DOHH2 (cell line): ENCODE results near the gene LENEP.
A peak's percentile ranks its signal among the peaks of the same experiment; 100 is the strongest.

Source experiments
- H3F3A ChIP-seq: fragments of 200-600 bp; sonication (generic), shearing (Covaris generic); 2 replicates; pipeline ENCODE4 v1.6.0; 2016; ENCODE audit warnings: antibody characterized with exemption, mild to moderate bottlenecking; ENCODE audit not compliant: control insufficient read depth, insufficient read depth
- H3K27ac ChIP-seq: fragments of 200-600 bp; sonication (generic); 2 replicates; pipeline ENCODE4 v1.5.1; 2014; ENCODE audit warnings: low read depth, mild to moderate bottlenecking, low read length, moderate library complexity
- H3K27me3 ChIP-seq: fragments of 200-600 bp; sonication (generic); 2 replicates; pipeline ENCODE4 v1.6.1; 2014; ENCODE audit warnings: mild to moderate bottlenecking, low read length, mixed read lengths; ENCODE audit not compliant: control insufficient read depth
- H3K36me3 ChIP-seq: fragments of 200-600 bp; sonication (generic); 2 replicates; pipeline ENCODE4 v1.6.1; 2014; ENCODE audit warnings: mild to moderate bottlenecking, low read length, moderate library complexity, mixed read lengths; ENCODE audit not compliant: control insufficient read depth
- H3K4me1 ChIP-seq: fragments of 200-600 bp; sonication (generic); 2 replicates; pipeline ENCODE4 v1.6.1; 2014; ENCODE audit warnings: mild to moderate bottlenecking, low read length, mixed read lengths; ENCODE audit not compliant: control insufficient read depth
- H3K4me2 ChIP-seq: fragments of 200-600 bp; sonication (generic); 2 replicates; pipeline ENCODE4 v1.6.0; 2014; ENCODE audit warnings: mild to moderate bottlenecking, low read length, moderate library complexity
- H3K4me3 ChIP-seq: fragments of 200-600 bp; sonication (generic); 2 replicates; pipeline ENCODE4 v1.5.1; 2014; ENCODE audit warnings: mild to moderate bottlenecking, low read length, mixed read lengths
- H3K79me2 ChIP-seq: fragments of 200-600 bp; sonication (generic); 2 replicates; pipeline ENCODE4 v1.6.1; 2014; ENCODE audit warnings: mild to moderate bottlenecking, low read length, mixed read lengths; ENCODE audit not compliant: control insufficient read depth
- H3K9me2 ChIP-seq: fragments of 200-600 bp; sonication (generic); replicated peaks from 2 replicates; pipeline ENCODE4 v1.6.1; 2014; ENCODE audit warnings: mild to moderate bottlenecking, low read length, mixed read lengths; ENCODE audit not compliant: control insufficient read depth
- H3K9me3 ChIP-seq: fragments of 200-600 bp; sonication (generic); 2 replicates; pipeline ENCODE4 v1.6.1; 2014; ENCODE audit warnings: antibody characterized with exemption, low read length, mixed read lengths; ENCODE audit not compliant: control insufficient read depth, insufficient read depth
- H4K20me1 ChIP-seq: fragments of 200-600 bp; sonication (generic); 2 replicates; pipeline ENCODE4 v1.6.0; 2014; ENCODE audit warnings: low read depth, mild to moderate bottlenecking, antibody characterized with exemption, low read length, moderate library complexity; ENCODE audit not compliant: control insufficient read depth, insufficient read depth
- CTCF ChIP-seq: fragments of 200-600 bp; sonication (generic); IDR thresholded peaks from one replicate; pipeline ENCODE4 v1.5.1; 2014; ENCODE audit warnings: antibody characterized with exemption, mild to moderate bottlenecking, low read depth, low read length; ENCODE audit not compliant: poor library complexity, severe bottlenecking
- EZH2phosphoT487 ChIP-seq: fragments of 200-600 bp; sonication (generic); IDR thresholded peaks from 2 replicates; pipeline ENCODE4 v1.6.1; 2017; ENCODE audit warnings: borderline replicate concordance, mild to moderate bottlenecking, antibody characterized with exemption, low read length, moderate library complexity, mixed read lengths

The LENEP gene

GRCh38 chr1:154958681-154959425 lies 34.5 kb upstream of the LENEP start:
- Histone ChIP-seq H3K4me3 (no peak overlapping the region), H3K79me2 (peaks cover 66% of the 10 kb centered on the region), H3K36me3 (peaks cover 47% of the 10 kb centered on the region), H3K9me3 (no peaks in the 10 kb centered on the region), H3K27me3 (no peaks in the 10 kb centered on the region), H3F3A (peaks cover 10% of the 10 kb centered on the region), H3K4me1 (peaks cover 53% of the 10 kb centered on the region), H3K4me2 (no peak overlapping the region), H4K20me1 (no peaks in the 10 kb centered on the region), H3K27ac (no peak overlapping the region), H3K9me2 (no peaks in the 10 kb centered on the region)
- TF ChIP-seq CTCF (no peak), EZH2phosphoT487 (no peak)

- Histone ChIP-seq H3K9me2 (no peaks in the 10 kb centered on the region), H3F3A (peaks cover 10% of the 10 kb centered on the region), H3K9me3 (no peaks in the 10 kb centered on the region), H3K79me2 (peaks cover 62% of the 10 kb centered on the region), H3K27ac (no peak overlapping the region), H3K36me3 (peaks cover 50% of the 10 kb centered on the region), H3K4me3 (no peak overlapping the region), H3K4me2 (no peak overlapping the region), H4K20me1 (no peaks in the 10 kb centered on the region), H3K4me1 (peaks cover 47% of the 10 kb centered on the region), H3K27me3 (no peaks in the 10 kb centered on the region)
- TF ChIP-seq CTCF, result no peak
- TF ChIP-seq EZH2phosphoT487, result no peak
Observed at GRCh38 chr1:154959426-154959780, 34.0 kb upstream of the LENEP start.

- H3K9me2 ChIP-seq, result no peaks in the 10 kb centered on the region
- H3K27ac ChIP-seq, result peak overlapping the region; percentile 71
- peaks cover 35% of the 10 kb centered on the region for H3K4me1 ChIP-seq
- peak overlapping the region; percentile 81 for H3K4me2 ChIP-seq
- H4K20me1 ChIP-seq, result no peaks in the 10 kb centered on the region
- no peaks in the 10 kb centered on the region for H3K9me3 ChIP-seq
- H3K36me3 ChIP-seq, result peaks cover 59% of the 10 kb centered on the region
- TF ChIP-seq CTCF, result no peak
- no peak for TF ChIP-seq EZH2phosphoT487
- peaks cover 55% of the 10 kb centered on the region for H3K79me2 ChIP-seq
- peak overlapping the region; percentile 80 for H3K4me3 ChIP-seq
- peaks cover 8% of the 10 kb centered on the region for H3F3A ChIP-seq
- H3K27me3 ChIP-seq, result no peaks in the 10 kb centered on the region
Observed at GRCh38 chr1:154960446-154961136, 32.8 kb upstream of the LENEP start.
